HG03442 (cell line): Measurements from ENCODE around the gene MRPL21.

Source experiments
- ATAC-seq: cut with Tn5 transposase; IDR thresholded peaks from one replicate; pipeline ENCODE4 v1.9.1; 2021; ENCODE audit warnings: mild to moderate bottlenecking, moderate library complexity; ENCODE audit not compliant: unreplicated experiment

The MRPL21 gene

GRCh38 chr11:68935516-68936357 is 32.1 kb upstream of the MRPL21 start:
- no peak for ATAC-seq

- no peak for ATAC-seq
Measured at GRCh38 chr11:68935066-68935465, 31.4 kb upstream of the MRPL21 start.

- ATAC-seq = no peak
Measured at GRCh38 chr11:68934666-68935065, 31.0 kb upstream of the MRPL21 start.

- ATAC-seq = no peak
Measured at GRCh38 chr11:68934321-68934645, 30.7 kb upstream of the MRPL21 start.

GRCh38 chr11:68933605-68934320 is 30.1 kb upstream of the MRPL21 start:
- no peak for ATAC-seq

GRCh38 chr11:68932933-68933577 is 29.4 kb upstream of the MRPL21 start:
- ATAC-seq = no peak

- no peak for ATAC-seq
Measured at GRCh38 chr11:68932358-68932757, 28.7 kb upstream of the MRPL21 start.

- ATAC-seq = no peak
Measured at GRCh38 chr11:68931911-68932310, 28.3 kb upstream of the MRPL21 start.

GRCh38 chr11:68930991-68931855 is 27.6 kb upstream of the MRPL21 start:
- ATAC-seq = no peak

GRCh38 chr11:68929706-68930570 is 26.3 kb upstream of the MRPL21 start:
- no peak for ATAC-seq

GRCh38 chr11:68929135-68929534 is 25.5 kb upstream of the MRPL21 start:
- no peak for ATAC-seq

- ATAC-seq = no peak
Measured at GRCh38 chr11:68928136-68928880, 24.7 kb upstream of the MRPL21 start.

GRCh38 chr11:68927280-68928135 is 23.9 kb upstream of the MRPL21 start:
- no peak for ATAC-seq

- no peak for ATAC-seq
Measured at GRCh38 chr11:68925611-68926010, 22.0 kb upstream of the MRPL21 start.

GRCh38 chr11:68924073-68924925 is 20.7 kb upstream of the MRPL21 start:
- no peak for ATAC-seq

GRCh38 chr11:68923614-68924013 is 20.0 kb upstream of the MRPL21 start:
- ATAC-seq = no peak

- ATAC-seq = no peak
Measured at GRCh38 chr11:68916439-68916838, 12.8 kb upstream of the MRPL21 start.
